MM.1S (cell line): ENCODE measurements around the gene DCLK1.

Experiments used
- CTCF ChIP-seq: fragments of 300-600 bp; sonication (generic); IDR thresholded peaks from 2 replicates; pipeline ENCODE4 v1.5.1; 2016; ENCODE audit warnings: antibody characterized with exemption, low read length, mixed read lengths
- EZH2 ChIP-seq: fragments of 300-600 bp; sonication (generic); optimal IDR thresholded peaks from 2 replicates; pipeline ENCODE3; 2017; ENCODE audit warnings: low read depth, mild to moderate bottlenecking, antibody characterized with exemption, low read length, mixed read lengths
- EZH2phosphoT487 ChIP-seq: fragments of 300-600 bp; sonication (generic); IDR thresholded peaks from 2 replicates; pipeline ENCODE4 v1.6.1; 2018; ENCODE audit warnings: antibody characterized with exemption, low read length

- TF ChIP-seq CTCF (no peak), EZH2 (no peak), EZH2phosphoT487 (no peak)
Observed at GRCh38 chr13:35854286-35854685, 276.9 kb downstream of the DCLK1 start.
